ENCODE measurements around the gene BIRC6. TPM values are rescaled to one million over a fixed set of nuclear protein-coding genes. Genes with fewer than 3 reads are reported as not detected.

BIRC6 gene
- total and polyA plus RNA-seq, 2 donors (not counting 1 experiment from before 2014, with no cell fraction given) = 41.7 to 166 TPM

GRCh38 chr2:32641180-32641579 is 284.4 kb downstream of the BIRC6 start:
- Histone ChIP-seq H3K4me1 (ENCODE audit: control insufficient read depth in 2 of 2, insufficient read depth in 2 of 2, low read length in 2 of 2) (no peaks in the 10 kb centered on the region), H4K20me1 (ENCODE audit: control insufficient read depth, insufficient read depth, low read length, poor library complexity, severe bottlenecking) (no peaks in the 10 kb centered on the region), H2AFZ (ENCODE audit: insufficient read depth, low read depth, low read length, poor library complexity, severe bottlenecking) (no peak overlapping the region), H3K27me3 (replicated peaks in 1 of 4; ENCODE audit: control extremely low read depth in 1 of 4, control insufficient read depth in 3 of 4, insufficient read depth in 4 of 4, low read length in 3 of 4) (no peaks in the 10 kb centered on the region), H3K79me2 (ENCODE audit: control insufficient read depth, insufficient read depth, low read length) (peaks cover 5% of the 10 kb centered on the region), H3K36me3 (replicated peaks in 1 of 2; ENCODE audit: control extremely low read depth in 1 of 2, control insufficient read depth in 1 of 2, extremely low read depth in 1 of 2, insufficient read depth in 2 of 2, low read length in 1 of 2) (peaks cover 13 to 62% of the 10 kb centered on the region in 2 experiments), H3K4me3 (ENCODE audit: control extremely low read depth in 1 of 5, extremely low read depth in 1 of 5, insufficient read depth in 1 of 5, low read depth in 2 of 5, low read length in 4 of 5) (no peak overlapping the region), H3K27ac (ENCODE audit: low read length in 2 of 2) (no peak overlapping the region), H3K4me2 (replicated peaks; ENCODE audit: low read depth, low read length, poor library complexity, severe bottlenecking) (no peak overlapping the region), H3K9ac (ENCODE audit: low read length) (no peak overlapping the region), H3K9me3 (ENCODE audit: control extremely low read depth in 1 of 3, control insufficient read depth in 2 of 3, insufficient read depth in 1 of 3, low read length in 2 of 3) (no peaks in the 10 kb centered on the region)
- intact Hi-C loops (cut with micrococcal nuclease) = no loop called here
- WGBS (ENCODE audit: insufficient coverage) = no CpG with 5 or more reads among the region's 5 CpGs
- TF ChIP-seq EZH2 (IDR thresholded peaks at IDR 0.05; ENCODE audit: borderline replicate concordance, insufficient read depth, low read depth, low read length, poor library complexity, severe bottlenecking) = no peak
- TF ChIP-seq, protein P1, sequence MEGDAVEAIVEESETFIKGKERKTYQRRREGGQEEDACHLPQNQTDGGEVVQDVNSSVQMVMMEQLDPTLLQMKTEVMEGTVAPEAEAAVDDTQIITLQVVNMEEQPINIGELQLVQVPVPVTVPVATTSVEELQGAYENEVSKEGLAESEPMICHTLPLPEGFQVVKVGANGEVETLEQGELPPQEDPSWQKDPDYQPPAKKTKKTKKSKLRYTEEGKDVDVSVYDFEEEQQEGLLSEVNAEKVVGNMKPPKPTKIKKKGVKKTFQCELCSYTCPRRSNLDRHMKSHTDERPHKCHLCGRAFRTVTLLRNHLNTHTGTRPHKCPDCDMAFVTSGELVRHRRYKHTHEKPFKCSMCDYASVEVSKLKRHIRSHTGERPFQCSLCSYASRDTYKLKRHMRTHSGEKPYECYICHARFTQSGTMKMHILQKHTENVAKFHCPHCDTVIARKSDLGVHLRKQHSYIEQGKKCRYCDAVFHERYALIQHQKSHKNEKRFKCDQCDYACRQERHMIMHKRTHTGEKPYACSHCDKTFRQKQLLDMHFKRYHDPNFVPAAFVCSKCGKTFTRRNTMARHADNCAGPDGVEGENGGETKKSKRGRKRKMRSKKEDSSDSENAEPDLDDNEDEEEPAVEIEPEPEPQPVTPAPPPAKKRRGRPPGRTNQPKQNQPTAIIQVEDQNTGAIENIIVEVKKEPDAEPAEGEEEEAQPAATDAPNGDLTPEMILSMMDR (IDR thresholded peaks at IDR 0.05) = no peak
- no peak for ATAC-seq (ENCODE audit: low read depth)
- POLR2A ChIA-PET = no interaction called here
- Mint-ChIP-seq H3K27me3 (no peaks in the 10 kb centered on the region), H3K27ac (no peak overlapping the region), H3K4me3 (no peak overlapping the region), H3K4me1 (no peaks in the 10 kb centered on the region), H3K9me3 (ENCODE audit: insufficient read depth) (no peaks in the 10 kb centered on the region)
- no peak for DNase-seq
- CTCF ChIA-PET = no interaction called here

DNA sequence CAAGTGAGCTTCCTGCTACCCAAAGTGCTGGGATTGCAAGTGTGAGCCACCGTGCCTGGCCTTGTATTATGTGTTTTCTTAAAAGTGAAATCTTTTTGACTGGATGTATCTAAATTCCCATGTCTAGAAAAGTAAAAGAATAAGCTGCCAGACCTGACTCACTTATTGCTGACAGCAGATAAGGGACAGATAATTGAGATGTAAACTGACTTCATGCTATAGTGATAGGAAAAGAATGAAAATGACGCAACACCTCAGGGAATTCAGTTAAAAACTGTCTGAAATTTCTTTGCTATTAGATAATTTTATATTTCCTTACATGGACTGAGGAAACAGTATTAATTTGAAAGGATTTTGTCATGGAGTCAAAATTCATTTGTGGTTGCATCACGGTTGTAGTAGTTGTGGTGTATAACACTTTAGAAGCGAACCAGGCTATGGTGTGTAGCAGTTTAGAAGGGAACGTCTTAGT is 290.4 kb downstream of the BIRC6 start:
- H3K27ac Mint-ChIP-seq = no peak overlapping the region
- 98% methylated on average over 4 of the region's 5 CpGs for WGBS (ENCODE audit: insufficient coverage)
- no peak overlapping the region for H3K4me3 Mint-ChIP-seq
- H3K4me1 Mint-ChIP-seq = no peaks in the 10 kb centered on the region
- H2AFZ ChIP-seq (ENCODE audit: insufficient read depth, low read depth, low read length, poor library complexity, severe bottlenecking) = no peak overlapping the region
- no peak overlapping the region for H3K27ac ChIP-seq (ENCODE audit: low read length in 2 of 2)
- H3K27me3 Mint-ChIP-seq = no peaks in the 10 kb centered on the region
- H3K4me2 ChIP-seq (replicated peaks; ENCODE audit: low read depth, low read length, poor library complexity, severe bottlenecking) = no peak overlapping the region
- no peak overlapping the region for H3K4me3 ChIP-seq (ENCODE audit: control extremely low read depth in 1 of 5, extremely low read depth in 1 of 5, insufficient read depth in 1 of 5, low read depth in 2 of 5, low read length in 4 of 5)
- no peaks in the 10 kb centered on the region for H3K9me3 ChIP-seq (ENCODE audit: control extremely low read depth in 1 of 3, control insufficient read depth in 2 of 3, insufficient read depth in 1 of 3, low read length in 2 of 3)
- CTCF ChIA-PET = interaction anchor here (0.7 kb wide), 1 partner anchor 749 kb away, joined by 4 read pairs; no protein-coding TSS in a partner anchor
- ATAC-seq (ENCODE audit: low read depth) (no peak), DNase-seq (no peak)
- no peak overlapping the region for H3K9ac ChIP-seq (ENCODE audit: low read length)
- H3K9me3 Mint-ChIP-seq (ENCODE audit: insufficient read depth) = no peaks in the 10 kb centered on the region
- TF ChIP-seq, protein P1 (IDR thresholded peaks at IDR 0.05) = no peak
- no peak for TF ChIP-seq EZH2 (IDR thresholded peaks at IDR 0.05; ENCODE audit: borderline replicate concordance, insufficient read depth, low read depth, low read length, poor library complexity, severe bottlenecking)
- no peaks in the 10 kb centered on the region for H4K20me1 ChIP-seq (ENCODE audit: control insufficient read depth, insufficient read depth, low read length, poor library complexity, severe bottlenecking)
- intact Hi-C loops (cut with micrococcal nuclease) = no loop called here
- peaks cover 10% of the 10 kb centered on the region for H3K79me2 ChIP-seq (ENCODE audit: control insufficient read depth, insufficient read depth, low read length)
- POLR2A ChIA-PET = interaction anchor here (0.7 kb wide), 1 partner anchor 10 kb away, joined by 3 read pairs; no protein-coding TSS in a partner anchor
- peaks cover 3 to 45% of the 10 kb centered on the region in 2 experiments for H3K36me3 ChIP-seq (replicated peaks in 1 of 2; ENCODE audit: control extremely low read depth in 1 of 2, control insufficient read depth in 1 of 2, extremely low read depth in 1 of 2, insufficient read depth in 2 of 2, low read length in 1 of 2)
- H3K4me1 ChIP-seq (ENCODE audit: control insufficient read depth in 2 of 2, insufficient read depth in 2 of 2, low read length in 2 of 2) = no peaks in the 10 kb centered on the region
- H3K27me3 ChIP-seq (replicated peaks in 1 of 4; ENCODE audit: control extremely low read depth in 1 of 4, control insufficient read depth in 3 of 4, insufficient read depth in 4 of 4, low read length in 3 of 4) = no peaks in the 10 kb centered on the region
